Cerebellar cortex (tissue), 1 donor: ENCODE data around the gene SLC9A3.

Source experiments
- DNase-seq: peaks from one replicate; pipeline ENCODE4 v3.0.0-alpha.2; 2015; ENCODE audit warnings: low spot score

Gene SLC9A3

DNA sequence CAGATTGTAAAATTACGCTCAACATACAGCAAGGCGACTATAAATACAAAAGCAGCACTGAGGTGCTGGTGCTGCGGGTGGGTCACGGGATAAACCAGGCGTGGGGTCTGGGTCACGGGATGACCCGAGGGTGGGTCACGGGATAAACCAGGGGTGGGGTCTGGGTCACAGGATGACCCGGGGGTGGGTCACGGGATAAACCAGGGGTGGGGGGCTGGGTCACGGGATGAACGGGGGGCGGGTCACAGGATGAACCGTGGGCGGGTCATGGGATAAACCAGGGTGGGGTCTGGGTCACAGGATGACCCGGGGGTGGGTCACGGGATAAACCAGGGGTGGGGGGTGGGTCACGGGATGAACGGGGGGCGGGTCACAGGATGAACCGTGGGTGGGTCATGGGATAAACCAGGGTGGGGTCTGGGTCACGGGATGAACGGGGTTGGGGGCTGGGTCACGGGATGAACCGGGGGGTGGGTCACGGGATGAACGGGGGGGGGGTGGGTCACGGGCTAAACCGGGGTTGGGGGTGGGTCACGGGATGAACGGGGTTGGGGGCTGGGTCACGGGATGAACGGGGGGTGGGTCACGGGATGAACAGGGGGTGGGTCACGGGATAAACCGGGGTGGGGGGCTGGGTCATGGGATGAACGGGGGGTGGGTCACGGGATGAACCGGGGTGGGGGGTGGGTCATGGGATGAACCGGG lies 30.2 kb upstream of the SLC9A3 start:
- no peak for DNase-seq

DNA sequence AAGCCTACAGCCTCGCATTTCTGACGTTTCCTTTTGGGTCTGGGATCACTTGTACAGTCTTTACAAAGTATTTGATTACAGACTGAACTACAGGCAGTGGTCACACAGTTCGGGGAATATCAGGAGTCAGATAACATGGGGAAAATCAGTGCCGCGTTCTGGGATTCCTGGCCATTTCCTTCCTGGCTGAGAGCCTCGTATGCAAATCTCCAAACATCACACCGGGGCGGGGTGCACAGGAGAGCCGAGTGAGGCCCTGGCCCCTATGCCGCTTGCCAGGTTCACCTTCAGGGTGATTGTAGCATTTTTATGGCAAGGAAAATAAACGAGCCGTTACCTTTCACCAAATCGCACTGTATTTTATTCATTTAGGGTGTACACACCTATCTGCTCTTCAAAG lies 29.6 kb upstream of the SLC9A3 start:
- DNase-seq: peak; percentile 67

DNA sequence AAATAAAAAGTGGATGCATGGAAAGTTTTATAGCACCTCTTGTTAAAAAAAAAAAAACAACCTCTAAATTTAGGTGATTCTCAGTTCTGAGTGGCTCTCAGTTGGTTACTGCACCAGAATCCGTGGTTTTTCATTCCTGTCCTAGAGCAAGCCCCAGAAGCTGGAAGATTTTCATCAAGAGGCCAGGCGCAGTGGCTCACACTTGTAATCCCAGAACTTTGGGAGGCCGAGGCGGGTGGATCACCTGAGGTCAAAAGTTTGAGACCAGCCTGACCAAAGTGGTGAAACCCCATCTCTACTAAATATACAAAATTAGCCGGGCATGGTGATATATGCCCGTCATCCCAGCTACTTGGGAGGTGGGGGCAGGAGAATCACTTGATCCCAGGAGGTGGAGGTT lies 27.2 kb upstream of the SLC9A3 start:
- DNase-seq: no peak

DNA sequence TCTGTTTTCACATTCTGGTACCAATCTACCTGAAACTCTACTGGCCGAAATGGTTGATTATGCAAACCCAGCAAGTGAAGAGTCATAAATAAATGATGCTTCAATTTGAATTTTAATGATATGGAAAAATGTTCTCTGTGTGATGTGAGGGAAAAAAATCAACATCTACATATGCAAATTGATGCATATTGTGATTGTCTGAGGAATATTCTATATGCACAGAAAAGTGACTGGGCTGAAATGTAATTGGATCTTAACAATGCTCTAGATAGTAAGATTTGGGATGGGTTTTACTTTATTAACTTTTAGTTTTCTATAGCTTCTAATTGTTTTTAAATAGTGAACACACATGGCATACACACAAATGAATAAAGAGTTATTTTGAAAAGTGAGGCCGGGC lies 25.0 kb upstream of the SLC9A3 start:
- DNase-seq: no peak

DNA sequence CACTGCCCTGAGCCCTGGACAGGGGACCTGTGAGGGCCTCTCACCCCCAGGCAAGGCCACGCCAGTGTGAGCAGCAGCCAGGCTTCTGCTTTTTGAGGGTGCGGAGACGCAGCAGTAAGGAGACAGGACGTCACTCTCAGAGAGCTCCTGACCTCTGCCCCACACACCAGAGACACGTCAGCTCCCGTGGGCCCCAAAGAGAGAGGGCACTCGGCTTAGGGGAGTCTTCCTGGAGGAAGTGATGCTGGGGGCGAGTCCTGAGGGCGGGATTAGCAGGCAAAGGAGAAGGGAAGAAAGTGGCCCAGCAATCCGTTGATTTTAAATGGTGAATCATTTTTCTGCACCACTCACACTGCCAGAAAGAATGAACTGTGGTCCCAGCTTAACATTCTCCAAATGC lies 24.0 kb upstream of the SLC9A3 start:
- no peak for DNase-seq

DNA sequence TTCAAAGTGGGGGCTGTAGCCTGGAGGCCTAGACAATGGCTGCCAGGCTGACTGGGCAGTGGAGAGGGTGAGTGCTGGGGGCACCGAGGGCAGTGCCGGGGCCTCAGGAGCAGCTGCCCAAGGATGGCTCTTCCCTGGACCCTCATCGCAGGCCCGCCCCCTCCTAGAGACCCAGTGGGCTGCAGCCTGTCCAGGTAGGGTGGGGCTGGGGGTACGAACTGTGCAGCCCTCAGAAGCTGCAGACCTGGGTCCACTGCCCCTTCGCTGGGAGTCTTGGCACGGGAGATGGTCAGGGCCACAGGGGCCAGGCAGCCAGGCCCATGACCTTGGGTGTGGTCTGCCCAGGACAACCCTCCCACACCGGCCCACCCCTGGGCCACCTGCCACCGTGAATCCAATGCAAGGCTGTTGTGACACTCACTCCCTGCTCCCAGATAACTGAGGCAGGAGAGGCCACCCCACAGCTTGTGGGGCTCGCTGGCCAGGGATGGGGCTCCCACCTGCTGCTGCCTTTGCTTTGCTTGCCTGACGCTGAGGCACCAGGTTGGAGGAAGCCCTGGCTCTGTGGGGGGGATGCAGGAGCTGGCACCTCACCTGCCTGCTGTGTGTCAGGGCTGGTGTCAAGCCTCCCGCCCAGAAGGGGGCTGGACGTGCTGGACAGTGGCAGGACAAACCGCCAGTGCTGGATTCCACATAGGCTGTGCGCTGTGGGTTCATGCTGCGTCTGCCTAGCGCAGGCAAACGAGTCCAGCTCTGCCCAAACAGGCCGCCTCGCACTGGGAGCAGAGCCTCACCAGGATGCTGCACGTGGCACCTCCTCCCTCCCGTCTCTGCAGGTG lies 23.1 kb upstream of the SLC9A3 start:
- DNase-seq: no peak

DNA sequence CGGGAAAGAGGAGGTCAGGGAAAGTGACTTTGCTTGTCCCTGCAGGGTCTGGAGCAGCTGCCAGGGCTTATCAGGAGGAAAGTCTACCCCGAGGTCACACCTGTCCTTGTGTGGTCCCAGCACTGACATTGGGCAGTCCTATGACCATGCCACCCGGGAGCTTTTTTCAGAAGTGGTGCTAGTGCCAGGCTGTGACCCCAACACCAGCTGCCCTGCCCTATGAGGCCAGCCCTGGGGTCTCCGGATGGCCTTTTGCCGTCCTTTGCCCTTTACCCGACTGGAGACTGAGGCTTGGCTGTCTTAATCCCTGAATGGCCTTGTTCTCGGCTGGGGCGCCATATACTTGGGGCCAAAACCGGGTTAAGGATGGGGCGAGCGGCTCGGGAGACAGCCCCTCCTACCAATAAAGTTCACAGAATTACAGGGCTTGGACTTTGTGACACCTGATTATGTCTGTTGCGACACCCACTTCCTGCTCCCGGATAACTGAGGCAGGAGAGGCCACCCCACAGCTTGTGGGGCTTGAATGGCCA lies 22.2 kb upstream of the SLC9A3 start:
- no peak for DNase-seq

DNA sequence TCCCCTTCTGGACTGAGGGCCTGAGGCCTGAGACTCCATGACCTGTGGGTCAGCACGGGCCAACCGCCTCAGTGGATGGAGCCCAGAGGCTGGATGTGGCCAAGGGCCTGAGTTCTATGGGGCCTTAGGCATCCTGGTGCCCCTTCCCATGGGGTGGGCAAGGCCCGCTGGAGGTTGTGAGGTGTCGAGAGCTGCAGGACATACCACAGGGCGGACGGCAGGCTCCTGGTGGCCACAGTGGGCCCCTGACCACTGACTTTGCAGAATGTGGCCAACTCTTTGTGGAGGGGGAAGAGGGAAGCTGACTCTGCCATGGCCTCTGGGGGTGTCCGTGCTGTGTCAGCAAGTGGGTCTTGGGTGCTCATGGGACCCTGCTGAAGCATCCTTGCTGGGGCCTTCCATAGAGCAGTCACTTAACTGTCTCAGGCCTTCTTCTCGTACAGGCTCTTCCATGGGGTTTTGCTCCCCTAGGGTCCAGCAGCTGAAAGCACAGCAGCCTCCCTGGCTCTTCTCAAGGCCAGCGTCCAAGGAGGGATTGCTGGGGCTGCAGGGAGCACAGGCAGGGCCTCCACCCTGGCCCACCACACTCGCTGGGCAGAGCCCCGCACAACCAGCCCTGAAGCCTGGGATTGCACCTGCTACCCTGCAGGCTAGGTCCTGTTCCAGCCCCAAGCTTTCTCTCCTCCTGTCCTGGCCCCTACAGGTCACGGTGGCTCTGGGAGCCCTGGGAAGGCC lies 21.6 kb upstream of the SLC9A3 start:
- no peak for DNase-seq

DNA sequence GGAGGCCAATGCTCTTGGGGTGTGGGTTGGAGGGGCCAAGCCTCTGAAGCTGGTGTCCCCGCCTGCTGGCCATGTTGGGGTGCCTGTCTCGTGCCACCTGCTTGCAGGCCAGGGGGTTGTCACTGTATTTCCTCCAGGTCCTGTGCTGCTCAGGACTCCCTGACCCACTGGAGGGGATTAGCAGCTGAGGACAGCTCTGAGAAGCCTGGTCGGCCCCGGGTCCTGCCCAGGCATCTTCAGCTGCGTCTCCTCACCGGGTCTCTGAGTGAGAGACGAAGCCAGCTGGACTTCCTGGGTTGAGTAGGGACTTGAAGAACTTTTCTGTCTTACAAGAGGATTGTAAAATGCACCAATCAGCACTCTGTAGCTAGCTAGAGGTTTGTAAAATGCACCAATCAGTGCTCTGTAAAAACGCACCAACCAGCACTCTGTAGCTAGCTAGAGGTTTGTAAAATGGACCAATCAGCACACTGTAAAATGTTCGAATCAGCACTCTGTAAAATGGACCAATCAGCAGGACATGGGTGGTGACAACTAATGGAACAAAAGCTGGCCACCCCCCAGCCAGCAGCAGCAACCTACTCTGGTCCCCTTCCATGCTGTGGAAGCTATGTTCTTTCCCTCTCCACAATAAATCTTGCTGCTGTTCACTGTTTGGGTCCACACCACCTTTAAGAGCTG lies 20.6 kb upstream of the SLC9A3 start:
- DNase-seq: no peak

DNA sequence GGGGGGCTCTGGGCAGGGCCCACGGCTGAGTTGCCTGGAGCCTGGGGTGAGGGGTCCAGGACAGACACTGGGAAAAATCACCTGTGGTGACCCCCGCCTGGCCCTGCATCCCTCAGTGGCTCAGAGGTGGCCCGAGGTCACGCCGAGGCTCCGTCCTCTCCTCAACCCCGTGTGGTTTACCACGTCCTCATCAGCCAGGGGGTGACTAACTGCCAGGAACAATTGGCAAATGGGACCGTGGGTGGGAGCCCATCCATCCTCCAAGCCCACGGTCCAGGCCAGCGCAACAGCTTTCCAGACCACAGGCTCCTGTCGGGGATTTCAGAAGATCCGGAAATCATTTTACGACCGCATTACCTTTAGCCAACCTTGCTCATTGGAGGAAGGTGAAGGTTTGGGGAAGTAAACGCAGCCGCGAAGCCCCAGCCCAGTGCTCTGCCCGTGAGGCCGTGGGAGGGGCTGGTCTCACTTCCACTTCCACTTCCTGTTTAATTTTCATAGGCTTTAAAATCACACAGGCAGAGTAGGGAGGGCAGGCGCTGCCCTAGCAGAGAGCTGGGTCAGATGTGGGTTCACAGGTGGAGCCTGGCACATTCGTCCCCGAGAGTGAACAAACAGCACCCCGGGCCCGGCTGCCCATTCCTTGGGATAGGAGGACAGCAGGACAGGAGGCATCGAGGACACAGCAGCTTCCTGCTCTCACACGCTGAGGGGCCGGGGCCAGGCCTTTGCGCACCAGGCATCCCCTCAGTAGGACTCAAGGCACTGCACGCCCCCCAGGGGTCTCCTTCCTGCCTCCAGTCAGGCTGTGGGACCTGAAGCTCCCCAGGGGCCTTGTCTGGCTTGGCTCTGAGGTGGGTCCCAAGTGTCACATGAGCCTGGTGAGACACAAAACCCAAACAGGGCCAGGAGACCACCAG lies 19.8 kb upstream of the SLC9A3 start:
- no peak for DNase-seq

DNA sequence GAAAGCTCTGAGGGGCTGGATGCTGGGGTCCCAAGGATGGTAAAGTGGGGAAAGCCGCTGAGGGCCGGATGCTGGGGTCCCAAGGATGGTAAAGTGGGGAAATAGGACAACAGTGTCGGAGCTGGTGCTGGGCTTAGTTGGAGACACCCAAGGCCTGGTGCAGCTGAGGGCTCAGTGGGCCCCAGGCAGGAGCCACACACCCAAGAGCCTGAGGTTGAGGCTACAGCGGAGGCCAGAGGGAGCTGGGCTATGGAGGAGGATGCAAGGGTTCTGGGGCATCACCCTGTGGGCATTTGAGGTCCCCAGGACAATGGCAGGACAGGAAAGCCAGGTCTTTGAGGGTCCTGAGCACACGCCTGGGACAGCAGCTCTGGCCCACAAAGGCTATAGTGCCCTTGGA lies 19.1 kb upstream of the SLC9A3 start:
- DNase-seq: no peak

DNA sequence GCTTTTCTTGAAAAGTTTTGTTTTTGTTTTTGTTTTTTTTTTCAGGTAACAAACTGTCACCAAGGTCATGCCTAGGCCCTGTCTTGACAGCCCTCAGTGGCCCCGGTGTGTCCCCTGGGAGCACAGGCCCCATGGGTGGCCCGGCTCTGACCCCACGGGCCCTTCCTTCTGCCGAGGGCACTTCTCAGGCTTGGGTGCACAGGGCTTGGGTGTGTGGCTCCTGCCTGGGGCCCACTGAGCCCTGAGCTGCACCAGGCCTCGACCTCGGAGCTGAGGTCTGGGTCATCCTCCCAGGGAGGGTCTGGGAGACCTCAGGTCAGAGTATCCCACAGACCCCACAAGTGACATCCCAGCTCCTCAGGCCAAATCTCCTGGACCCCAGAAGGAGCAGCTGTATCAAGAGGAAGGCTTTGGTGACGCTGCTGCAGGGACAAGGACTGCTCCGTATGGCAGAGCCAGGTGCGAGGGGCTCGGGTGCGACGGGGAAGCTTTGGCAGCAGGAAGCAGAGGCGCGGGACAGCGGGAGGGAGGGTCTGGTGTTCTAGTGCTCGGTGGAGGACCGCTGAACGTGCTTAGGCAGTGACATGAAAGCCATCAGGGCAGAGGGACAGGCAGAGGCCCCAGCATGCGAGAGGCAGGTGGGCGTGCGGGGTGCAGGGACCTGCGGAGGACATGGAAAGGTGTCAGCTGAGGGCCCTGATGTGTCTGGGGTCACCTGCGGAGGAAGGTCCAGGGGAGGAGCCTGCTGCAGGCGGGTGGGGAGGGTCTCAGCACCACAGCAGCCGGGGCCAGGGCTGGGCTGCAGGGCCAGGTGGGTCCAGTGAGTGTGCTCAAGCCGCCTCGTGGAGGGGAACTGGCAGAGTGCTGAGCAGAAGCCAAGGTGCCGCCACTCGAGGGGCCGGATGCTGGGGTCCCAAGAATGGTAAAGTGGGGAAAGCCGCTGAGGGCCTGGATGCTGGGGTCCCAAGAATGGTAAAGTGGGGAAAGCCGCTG lies 18.4 kb upstream of the SLC9A3 start:
- no peak for DNase-seq

DNA sequence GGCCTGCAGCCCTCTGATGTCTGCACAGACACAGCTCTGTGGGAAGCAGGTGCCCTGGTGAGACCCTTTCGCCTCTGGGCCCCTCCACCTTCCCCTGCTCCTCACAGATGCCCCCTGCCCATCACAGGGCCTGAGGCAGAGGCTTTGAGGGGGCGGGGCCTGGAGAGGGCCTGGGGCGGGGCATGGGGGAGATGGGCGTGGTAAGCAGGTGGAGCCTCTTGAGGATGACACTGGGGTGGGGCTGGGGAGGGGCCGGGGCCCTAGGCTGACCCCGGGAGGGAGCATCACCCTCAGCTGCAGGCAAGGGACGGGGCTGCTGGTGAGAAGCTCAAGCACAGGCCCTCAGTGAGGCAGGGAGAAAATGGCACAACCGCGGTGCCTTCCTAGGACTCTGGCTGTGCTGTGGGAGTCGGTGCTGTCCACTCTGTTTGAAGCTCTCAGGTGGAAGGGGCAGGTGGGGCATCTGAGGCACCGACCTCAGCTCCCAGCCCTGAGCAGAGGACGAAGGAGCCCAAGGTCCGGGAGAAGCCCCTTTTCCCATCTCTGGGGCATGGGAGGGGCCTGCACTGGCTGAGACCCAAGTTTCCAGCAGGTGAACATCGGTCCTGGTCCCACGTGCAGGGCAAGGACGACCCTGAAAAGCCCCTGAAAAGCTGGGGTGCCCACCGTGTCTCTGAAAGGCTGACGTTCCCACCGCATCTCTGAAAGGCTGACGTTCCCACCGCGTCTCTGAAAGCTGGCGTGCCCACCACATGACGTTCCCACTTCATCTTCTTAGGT lies 17.5 kb upstream of the SLC9A3 start:
- no peak for DNase-seq

DNA sequence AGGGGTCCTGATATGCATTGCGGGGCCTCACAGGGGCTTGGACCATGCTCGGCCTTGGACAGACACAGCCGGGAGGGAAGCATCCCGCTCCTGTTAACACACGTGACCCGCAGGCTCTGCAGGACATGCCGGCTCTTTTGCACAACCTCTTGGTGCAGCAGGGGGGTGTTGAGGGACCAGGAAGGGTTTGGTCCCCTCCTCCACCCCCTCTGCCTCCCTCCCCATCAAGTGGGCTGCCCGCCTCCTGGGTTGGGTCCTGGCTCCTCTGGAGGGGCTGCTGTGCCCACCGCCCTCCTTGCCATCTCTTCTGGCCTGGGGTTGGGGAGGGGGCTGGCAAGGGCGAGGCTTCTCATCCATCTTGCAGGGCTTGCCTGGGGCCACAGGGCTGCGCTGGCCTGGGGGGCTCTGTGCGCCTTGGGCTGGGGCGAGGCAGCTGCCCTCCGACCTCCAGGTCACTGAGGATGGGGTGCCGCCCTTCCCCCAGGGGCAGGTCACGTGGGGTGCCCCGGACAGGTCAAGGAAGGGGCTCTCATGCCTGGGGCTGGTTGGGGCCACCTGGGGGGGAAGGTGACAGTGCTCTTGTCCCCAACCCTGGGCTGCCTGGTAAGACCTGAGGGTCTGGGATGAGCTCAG lies 16.8 kb upstream of the SLC9A3 start:
- DNase-seq: no peak

DNA sequence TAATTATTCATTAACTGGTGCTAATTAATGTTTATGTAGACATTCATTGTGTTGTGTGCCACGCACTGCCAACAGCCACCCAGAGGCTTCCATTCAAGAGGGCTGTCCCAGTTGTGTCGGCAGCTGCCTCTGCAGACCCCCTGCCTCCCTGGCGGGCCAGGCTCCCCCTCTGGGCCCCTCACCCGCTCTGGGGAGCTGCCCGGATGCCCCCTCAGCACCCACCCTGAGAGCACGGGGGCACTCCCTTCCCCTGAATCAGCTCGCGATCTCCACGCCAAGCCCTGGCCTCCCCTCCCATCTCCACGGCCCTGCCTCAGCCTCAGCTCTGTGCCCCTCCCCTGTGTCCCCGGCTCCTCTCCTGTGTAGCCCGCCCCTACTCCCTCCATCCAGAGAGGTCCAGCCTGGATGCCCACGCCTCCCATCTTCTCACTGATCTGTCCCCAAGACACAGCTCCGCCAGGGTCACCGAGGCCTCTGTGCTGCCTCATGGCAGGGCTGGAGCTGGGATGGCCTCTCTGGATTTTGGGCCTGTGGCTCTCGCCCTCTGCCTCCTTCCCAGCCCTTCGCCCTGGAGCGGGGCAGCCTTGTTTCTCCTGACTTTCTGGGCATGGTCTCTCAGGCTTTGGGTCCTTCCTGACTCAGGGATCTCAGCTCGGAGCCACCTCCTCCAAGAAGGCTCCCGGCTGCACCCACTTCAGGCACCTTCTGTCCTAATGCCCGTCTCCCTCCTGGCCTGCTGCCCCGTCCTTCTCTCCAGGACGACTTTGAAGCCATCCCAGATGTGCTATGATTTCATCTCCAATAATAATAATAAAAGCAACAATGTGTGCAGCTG lies 16.0 kb upstream of the SLC9A3 start:
- DNase-seq: no peak

DNA sequence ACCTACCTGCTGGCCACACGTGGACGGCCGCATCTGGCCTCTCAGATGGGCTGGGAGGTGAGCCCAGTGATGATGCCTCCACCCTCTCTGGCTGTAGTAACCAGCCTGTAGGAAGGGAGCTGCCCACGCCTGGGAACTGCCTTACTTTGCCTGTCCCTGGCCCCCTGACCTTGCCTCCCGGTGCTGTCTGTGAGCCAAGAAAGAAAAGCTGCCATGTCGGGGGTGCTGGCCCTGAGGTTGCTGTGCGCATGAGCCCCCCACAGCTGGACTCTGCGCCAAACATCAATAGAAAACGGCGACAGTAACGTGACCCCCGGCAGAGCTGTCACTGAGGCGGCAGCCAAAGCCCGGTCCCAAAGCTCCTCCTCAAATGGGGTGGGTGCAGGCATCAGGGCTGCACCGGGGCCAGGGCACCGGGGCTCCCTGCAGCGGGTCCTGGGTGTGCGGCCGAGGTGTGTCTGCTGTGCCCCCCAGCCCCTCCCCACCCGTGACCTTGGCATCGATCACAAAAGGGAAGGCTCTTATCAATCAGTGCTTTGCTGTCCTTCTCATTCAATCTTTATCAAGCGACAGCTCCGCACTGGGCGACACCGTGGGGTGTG lies 15.3 kb upstream of the SLC9A3 start:
- no peak for DNase-seq

DNA sequence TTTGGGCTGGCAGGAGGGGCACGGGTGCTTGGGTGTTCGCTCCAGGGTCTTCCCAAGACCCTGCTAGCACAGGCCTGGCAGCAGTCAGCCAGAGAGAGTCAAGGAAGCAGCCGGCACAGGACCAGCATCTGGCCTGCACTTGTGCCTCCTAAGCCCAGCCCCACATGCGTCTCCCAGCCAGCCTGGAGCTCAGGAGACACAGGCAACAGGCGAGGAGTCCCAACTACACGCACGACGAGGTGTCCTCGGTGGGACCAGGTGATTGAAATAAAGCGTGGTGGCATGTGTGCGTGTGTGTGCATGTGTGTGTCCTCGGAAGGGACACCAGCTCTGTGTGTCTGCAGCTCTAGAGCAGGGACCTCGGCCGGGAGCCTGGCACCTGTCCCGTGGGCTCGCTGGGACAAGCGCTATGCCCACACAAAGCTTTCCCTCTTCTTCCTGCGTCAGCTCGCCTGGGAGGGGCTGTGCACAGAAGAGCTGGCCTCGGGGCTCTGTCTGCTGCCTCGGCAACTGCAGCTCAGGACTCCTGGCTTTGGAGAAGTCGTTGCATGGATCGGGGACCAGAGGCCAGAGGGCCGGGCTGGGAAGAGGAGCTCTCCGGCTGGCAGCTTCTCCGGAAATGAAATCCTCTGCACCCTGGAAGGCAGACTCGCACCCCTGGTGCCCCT lies 14.7 kb upstream of the SLC9A3 start:
- no peak for DNase-seq
